GM18909 (cell line): ENCODE results near the gene LRRN4CL.
"Not testable (repeated sequence)": the region's sequence is repeated elsewhere in the genome, so short reads cannot be mapped to it uniquely, and the experiment has no call there.

Experiments
- ATAC-seq: cut with Tn5 transposase; IDR thresholded peaks from one replicate; pipeline ENCODE4 v1.9.1; 2021; ENCODE audit warnings: mild to moderate bottlenecking; ENCODE audit not compliant: unreplicated experiment, poor library complexity

Gene LRRN4CL

DNA sequence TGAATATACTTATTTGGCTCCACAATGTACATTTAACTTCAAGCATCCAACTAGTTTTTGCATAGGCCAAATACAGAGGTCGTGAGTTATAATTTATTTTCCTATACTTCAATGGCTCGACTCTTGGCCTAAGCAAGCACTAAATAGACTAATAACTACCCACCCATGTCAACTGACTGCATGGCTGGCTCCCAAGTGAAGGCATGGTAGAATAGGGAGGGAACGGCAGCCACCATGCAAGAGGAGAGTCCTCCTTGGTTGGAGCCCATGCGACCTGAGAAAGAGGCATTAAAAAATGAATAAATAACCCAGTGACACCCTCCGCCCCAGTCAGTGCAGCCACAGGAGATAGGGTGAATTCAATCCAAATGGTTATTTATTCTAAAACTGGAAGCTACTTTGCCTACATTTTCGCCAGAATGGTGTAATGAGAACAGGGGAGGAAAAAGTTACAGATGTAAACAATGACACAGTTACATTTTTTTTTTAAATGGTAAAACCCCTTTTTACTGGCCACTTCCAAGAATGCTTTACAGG lies 23.0 kb upstream of the LRRN4CL start:
- no peak for ATAC-seq

DNA sequence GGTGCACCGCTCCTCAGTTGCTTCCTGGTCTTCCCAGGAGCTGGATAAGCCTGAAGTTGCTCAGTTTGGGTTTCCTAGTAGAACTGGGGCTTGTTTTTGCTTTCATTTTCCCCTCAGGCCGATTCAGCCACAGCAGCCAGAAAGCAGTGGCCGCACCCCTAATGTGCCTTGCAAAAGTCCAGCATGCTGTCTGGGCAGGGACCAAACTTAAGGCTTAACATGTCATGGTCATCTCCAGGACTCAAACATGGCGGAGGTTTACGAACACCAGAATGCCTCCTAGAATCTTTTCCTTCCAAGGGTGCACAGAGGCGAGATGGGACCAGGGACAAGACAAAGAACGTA lies 20.6 kb upstream of the LRRN4CL start:
- ATAC-seq: no peak

DNA sequence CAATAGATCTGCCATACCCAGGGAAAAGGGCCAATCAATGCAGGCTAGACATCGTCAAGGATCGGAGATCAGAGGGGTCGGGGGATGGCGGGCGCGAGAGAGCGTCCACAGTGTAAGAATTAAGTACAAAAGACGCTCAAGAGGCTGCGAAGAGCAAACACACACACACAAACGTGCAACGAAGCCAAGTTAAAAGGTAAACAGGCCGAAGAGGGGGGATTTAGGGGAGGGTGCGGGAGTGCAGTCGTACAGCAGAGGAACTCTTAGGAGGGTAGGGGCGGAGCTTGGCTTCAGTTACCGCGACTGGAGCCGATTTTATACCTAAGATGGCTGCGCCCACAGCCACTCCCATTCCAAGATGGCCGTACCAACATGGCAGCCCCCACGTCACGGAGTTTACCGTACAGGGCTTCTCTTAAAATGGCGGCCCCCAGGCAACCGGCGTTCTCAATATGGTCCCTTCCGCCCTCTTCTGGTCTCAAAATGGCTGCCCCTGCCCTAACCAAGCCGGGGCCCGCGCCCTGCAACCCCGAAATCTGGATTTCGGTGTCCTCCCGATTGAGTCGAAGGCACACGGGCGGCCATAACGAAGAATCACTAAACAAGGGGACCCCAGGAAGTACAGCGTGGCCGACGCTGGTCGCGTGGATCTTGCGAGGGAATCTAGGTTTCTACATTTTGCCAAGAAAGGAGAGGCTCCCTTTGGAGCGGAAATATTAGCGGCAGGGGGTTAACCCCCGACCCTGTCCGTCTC lies 20.1 kb upstream of the LRRN4CL start:
- ATAC-seq: peak; percentile 64

DNA sequence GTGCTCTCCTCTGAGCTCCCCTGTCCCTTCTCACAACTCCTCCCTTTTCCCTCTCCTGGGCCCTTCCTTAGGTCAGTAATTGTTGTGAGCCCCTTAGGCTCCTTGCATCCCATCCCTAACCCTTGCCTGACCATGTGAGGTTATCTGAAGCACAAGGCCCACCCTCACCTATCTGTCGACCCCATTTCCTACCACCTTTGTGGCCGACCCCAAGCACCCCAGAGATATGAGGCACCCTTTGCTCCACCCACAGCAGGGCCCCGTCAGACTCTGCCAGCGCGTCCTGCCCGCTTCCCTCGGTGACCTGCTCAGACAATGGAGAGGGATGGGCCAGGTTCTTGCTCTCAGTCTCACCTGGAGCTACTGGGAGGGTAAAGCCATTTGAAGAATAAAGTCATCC lies 19.5 kb upstream of the LRRN4CL start:
- ATAC-seq: peak; percentile 4

DNA sequence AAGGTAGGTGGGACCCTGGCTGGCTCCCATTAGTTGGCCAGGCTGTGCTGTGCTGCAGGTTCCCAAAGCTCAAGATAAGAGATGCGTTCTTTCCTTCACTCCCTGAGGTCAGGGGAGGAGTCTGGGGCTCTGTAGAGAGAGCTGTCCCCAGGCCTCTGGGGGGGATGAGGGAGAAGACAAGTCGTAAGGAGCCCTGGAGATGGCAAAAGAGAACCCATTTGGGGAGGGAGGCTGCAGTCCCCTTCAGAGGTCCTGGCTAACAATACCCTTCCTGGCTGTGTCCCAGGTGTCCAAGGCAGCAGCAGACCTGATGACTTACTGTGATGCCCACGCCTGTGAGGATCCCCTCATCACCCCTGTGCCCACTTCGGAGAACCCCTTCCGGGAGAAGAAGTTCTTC lies 19.1 kb upstream of the LRRN4CL start:
- ATAC-seq: no peak

DNA sequence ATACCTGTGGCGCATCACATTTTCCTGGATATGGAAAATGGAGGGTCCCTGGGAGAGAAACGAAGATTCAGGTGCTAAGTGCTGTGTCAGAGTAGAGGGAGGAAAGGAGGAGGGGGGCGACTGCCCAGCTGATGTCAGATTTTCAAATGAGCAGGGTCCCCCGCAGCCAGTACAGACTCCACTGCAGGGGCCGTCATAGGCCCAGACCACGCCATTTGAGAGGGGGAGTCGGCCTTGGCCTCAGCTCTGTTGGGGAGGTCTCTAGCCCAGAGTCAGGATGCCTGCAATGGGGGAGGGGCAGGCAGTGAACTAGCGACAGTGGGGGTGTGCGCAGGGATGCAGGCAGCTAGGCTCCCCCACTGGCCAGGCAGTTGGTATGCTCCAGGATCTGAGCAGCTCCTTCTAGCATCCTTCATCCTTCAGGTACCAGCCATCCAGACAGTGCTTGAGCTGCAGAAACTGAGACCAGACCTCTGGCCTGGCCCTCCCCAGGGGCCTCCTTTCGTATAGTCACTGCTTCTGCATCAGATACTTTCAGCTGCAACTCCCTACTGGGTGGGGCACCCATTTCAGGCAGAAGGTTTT lies 18.0 kb upstream of the LRRN4CL start, which contains the start of the genes BSCL2 and GNG3:
Gene BSCL2 (minus strand): TSS at position 148 of the 585 bp plus-strand sequence. CDS start 229 bp downstream, outside the sequence.
Gene GNG3 (plus strand): TSS at position 400 of the 585 bp plus-strand sequence. CDS start 620 bp downstream, outside the sequence.
- ATAC-seq: no peak

DNA sequence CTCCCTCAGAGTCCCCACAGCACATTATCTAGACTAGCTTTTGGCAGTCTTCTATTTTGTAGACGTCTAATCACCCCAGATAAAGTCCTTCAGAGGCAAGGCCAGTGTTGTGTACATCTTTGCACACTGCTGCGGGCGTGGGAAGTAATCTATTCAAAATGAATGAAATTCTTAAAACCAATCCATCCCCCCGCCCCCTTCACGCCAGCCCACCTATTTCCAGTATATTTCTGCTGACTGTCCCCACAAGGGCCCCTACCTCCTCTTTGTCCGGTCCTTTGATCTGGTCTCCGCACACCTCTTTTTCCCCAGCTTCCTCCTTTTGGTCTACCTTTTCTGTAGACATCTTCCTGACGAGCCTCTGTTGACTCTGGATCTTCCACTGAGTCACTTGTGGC lies 17.5 kb upstream of the LRRN4CL start:
- ATAC-seq: no peak

DNA sequence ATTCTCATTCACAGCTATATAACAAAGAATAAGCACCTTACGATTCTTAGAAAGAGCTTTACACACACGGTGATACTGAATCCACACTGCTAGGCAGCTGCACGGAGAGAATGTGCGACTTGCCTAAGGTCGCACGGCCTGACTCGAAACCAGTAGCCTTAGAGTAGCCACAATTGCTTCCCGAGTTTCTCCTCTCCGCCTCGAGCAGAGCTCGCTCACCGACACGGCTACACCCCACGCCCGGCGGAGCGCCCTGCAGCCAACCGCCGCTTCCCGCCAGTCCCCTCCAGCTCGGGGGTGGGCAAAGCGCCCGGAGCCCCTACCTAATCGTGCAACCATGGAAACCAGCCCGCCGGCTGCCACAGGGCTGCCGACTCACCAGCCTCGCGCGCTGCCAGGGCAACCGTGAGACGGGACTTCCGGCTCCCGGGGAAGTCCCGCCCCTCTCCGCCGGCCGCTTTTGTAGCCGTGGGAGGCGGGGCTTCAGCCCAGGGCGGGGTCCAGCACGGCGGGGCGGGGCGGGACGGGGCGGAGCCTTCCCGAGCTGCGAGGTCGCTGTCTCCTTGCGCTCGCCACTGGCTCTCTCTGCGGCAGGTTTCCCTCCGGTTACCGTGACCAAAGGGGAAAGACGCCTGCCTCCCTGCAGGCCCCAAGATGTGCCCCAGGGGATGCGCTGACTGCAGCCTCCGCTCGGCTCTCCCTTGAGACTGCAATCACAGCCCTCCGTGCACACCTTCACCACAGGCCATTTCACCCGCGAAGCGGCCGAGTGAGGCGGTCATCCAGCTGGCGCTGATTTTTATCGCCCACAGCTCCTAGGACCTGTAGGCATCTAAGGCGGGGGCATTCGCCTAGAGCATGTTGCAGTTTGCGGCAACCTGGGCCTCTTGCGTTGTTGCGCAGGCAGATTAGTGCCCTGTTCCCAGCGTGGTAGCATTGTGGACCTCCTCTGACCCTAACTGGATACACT lies 16.8 kb upstream of the LRRN4CL start:
- ATAC-seq: peak; percentile 68

DNA sequence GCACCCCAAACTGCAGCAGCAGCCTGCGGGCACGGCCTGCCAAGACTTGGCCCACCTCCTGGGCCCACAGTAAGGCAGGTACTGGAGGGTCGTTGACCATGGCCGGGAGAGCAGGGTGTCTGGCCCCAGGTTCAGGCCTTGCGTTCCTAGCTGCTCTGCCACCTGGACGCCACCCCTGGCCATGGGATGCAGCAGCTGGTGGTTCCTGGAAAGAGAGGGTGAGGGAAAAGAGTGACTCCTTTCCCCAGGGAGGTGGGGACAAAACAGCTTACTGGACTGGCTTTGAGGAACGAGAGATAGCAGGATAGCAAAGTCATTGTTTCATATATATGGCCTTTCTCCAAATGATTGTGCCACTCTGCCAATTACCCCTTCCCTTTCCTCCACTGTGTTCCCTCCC lies 16.1 kb upstream of the LRRN4CL start:
- ATAC-seq: no peak

DNA sequence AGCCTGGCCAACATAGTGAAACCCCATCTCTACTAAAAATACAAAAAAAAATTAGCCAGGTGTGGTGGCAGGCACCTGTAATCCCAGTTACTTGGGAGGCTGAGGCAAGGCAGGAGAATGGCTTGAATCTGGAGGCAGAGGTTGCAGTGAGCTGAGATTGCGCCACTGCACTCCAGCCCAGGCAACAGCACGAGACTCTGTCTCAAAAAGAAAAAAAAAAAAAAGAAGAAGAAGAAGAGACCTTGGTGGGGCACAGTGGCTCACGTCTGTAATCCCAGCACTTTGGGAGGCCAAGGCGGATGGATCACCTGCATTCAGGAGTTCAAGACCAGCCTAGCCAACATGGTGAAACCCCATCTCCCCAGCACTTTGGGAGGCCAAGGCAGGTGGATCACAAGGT lies 14.6 kb upstream of the LRRN4CL start:
- not testable (repeated sequence) for ATAC-seq

DNA sequence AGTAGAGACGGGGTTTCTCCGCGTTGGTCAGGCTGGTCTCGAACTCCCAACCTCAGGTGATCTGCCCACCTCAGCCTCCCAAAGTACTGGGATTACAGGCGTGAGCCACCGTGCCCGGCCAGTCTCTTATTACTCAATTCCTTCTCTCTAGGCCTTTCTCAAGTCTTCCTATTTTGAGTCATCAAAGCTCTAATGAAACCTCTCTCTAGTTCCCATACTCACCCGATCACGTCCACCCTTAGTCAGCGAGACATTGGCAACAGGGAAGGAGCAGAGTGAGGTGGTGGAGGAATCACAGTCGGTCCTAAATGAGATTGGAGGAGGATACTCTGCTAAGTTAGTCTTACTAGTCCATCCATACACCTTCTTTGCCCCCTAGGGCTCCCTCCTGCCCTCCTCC lies 12.9 kb upstream of the LRRN4CL start:
- ATAC-seq: no peak

DNA sequence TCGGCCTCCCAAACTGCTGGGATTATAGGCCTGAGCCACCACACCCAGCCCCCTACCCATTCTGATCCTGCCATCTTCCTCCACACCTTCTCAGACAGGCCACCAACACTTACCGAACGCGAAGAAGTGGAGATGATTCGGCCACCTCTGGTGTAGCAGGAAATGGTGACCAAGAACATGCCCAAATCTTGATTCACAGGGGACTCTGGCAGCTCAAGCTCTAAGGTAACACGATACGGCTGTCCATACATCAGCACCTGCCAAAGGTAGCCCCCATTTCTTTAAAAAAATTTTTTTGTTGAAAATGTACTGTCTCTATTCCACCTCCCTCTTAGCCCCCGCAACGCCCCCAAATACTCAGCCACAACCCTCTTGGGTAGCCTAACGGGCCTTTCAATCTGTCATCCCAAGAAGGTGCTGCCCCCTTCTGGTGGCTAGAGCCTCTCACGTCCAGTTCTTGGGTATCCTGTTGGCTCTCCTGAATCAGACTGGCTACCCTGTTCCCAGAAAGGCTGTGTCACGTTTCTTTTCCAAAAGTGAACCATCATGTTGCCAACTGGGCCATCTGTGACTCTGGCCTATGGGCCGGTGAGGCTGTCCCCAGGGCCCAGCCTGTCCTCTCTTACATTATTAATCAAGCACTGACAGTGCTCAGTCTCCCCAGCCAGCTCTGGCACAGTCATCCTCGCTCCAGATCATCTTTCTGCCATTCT lies 5.3 kb upstream of the LRRN4CL start:
- ATAC-seq: no peak

DNA sequence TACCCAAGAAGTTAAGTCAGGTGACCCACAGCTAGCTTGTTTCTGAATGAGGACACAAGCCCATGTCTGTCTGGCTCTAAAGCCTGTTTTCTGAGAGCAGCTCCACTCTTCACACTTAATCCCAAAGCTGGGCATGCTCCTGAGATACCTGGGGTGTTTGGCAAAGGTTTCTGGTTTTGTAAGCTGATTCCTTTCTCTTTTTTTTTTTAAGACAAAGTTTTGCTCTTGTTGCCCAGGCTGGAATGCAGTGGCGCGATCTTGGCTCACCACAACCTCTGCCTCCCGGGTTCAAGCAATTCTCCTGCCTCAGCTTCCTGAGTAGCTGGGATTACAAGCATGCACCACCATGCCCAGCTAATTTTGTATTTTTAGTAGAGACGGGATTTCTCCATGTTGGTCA lies 4.3 kb upstream of the LRRN4CL start:
- not testable (repeated sequence) for ATAC-seq

DNA sequence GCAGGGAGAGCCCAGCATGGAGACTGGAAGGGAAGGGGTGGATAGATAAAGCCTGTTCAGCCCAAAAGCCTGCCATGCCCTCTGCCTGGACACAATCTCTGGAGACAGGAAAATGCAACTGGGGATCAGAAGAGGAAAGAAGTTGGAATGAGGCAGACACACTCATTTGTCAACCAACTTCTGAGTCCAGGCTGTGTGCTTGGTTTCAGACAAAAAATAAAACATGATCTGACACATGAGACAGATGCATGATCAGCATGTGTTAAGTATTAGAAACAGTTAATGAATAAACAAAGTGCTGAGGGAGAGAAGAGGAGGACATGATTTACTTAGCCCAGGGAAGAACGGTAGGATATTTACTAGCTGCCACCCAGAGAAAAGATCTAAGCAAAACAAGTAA lies 839 bp downstream of the LRRN4CL start:
- ATAC-seq: no peak

DNA sequence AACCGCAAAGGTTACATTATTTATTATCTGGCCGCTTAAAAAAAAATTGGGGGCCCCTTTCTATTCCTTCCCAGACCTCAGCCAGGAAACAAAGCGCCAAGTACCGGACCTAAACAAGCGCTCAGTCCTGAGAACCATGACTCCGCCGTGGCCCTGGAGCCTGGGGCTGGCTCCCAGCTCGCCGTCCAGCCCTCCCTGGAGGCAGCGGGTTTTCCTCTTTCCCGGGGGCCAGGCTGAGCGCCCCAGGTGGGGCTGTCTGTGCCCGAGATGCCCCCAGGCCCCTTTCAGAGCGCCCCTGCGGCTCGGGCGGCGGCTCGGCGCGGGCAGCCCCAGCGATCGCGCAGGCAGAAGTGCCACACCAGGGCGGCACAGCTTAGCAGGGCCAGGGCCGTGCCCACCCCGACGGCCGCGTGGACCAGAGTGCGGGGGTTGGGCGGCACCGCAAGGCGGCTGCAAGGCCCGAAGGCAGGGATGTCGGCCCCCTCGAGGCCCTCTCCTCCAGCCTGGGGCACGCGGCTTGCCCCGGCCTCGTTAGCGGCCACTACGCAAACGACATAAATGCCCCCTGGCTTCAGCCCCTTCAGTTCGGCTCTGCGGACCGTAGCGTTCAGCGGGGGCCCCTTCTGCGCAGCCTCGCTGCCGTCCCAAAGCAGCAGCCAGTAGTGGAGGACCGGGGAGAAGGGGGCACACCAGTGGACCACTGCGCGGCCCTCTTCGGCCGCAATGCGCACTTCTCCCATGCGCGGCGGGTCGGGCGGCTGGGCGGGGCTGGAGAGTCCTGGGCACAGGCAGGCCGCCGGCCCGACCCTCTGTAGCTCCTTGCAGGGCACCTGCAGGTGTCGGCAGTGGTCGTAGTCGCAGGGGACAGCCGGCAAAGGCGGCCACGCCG lies 1.6 kb downstream of the LRRN4CL start:
- no peak for ATAC-seq

DNA sequence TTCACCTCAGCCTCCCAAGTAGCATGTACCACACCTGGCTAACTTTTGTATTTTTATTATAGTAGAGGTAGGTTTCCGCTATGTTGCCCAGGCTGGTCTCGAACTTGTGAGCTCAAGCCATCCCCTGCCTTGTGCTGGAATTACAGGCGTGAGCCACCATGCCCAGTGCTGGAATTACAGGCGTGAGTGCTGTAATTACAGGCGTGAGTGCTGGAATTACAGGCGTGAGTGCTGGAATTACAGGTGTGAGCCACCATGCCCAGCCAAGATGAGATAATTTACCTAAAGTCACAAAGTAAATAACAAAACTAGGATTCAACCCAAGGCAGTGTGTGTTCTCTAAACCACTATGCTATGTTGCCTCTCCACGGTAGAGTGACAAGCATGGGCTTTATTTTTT lies 6.8 kb downstream of the LRRN4CL start:
- no peak for ATAC-seq

DNA sequence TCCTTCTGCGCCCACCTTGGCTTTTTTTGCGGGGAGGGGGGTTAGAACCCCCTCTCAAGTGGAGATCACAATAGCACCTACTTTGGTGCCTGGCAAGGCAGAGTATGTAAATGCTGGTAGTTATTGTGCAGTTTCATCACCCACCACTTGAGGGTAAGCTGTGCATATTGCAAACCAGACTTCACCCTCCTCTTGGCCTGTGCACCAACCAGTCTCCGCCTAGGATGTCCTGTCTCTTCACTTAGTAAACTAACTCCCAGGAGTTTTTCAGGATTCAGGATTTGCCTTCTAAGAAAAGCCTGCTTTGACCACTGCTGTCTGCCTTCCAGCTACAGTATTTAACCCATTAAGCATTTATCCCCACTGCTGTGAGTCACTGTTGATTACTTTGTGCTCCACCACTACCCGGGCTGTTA lies 8.5 kb downstream of the LRRN4CL start:
- ATAC-seq: no peak

DNA sequence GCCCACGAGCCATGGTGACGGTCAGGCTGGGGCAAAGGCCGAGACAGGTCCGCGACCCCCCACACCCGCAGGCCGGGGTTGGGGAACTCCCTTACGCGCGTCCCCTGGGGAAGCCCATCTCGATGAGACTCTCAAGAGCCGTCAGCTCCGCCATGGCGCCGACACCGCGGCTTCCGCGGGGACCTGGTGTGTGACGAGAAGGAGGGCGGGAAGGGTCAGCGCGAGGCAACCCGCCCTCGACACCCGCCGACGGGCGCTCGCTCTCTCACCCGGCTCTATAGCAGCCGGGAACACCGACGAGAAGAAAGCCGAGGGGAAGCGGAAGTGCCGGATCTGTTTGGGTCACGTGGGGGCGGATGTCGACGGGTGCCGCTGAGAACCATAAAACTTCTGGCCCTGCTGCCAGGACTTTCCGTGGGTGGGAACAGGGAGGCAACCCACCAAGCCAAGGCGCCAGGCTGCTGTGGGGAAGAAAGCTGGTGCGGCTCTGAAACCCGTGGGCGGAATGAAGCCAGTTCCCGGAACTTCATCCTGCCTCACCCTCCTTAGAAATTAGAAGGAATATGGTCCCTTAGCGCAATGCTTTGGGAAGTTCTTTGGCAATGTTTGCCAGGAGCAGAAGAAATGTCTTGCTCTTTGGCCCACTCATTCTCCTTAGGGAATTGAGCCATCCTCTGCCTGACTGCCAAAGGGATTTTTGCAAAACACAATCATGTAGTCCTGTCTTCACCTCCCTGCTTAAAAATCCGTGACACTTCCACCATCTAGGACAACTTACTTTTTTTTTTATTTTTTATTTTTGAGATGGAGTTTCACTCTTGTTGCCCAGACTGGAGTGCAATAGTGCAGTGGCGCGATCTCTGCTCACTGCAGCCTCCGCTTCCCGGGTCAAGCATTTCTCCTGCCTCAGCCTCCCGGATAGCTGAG lies 10.3 kb downstream of the LRRN4CL start, which contains the start of gene UBXN1:
Gene UBXN1 (minus strand): TSS at position 304 of the 927 bp plus-strand sequence. CDS start 150 bp downstream, at position 154.
- ATAC-seq: peak; percentile 69
